Measurements from ENCODE around the gene GSTM3.

GSTM3 gene

DNA sequence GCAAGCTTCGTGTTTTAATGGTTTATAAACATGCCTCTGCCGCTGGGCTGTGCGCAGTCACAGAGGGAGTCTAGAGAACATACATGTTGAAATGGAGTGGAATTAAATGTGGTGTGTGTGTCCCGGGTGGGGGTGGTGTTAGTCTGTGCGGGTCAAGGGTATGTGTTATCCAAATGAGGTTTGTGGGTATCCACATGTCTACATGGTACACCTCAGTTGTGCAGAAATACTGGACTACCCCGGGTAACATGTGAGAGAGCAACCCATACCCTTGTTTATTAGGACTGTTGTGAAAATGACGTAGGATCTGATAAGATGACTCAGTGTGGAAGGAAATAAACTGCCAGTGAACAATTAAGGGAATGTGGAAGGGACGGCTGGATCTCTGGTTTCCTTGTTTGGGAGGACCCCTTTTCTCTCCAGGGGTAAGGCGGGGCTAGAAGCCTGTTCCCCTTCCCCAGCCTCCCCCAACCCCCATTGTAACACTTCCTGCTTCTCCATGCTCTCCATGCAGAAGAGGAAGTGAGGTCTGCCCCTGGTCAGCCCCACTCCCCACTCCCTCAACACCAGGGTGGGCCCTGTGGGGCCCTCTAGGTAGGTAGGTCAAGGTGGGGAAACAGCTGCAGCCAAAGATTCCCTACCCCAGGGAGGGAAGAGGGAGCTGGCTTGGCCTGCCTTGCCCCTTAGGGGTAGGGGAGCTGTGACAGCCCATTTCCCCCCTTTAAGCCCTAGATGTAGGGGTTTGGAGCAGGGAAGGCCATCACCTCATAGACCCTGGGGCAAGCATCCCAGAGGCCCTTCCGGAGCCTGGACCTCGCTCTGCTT is 22.2 kb upstream of the GSTM3 start:
- Histone ChIP-seq H3K36me3 (ENCODE audit: control insufficient read depth, low read length) (no peaks in the 10 kb centered on the region), H3F3A (ENCODE audit: control insufficient read depth, insufficient read depth) (no peaks in the 10 kb centered on the region), H3K9me2 (replicated peaks; ENCODE audit: control insufficient read depth, low read length) (no peaks in the 10 kb centered on the region), H3K4me2 (ENCODE audit: low read length) (no peak overlapping the region), H3K4me1 (ENCODE audit: control insufficient read depth, low read length) (no peaks in the 10 kb centered on the region), H3K9me3 (ENCODE audit: control insufficient read depth, insufficient read depth, low read length) (no peaks in the 10 kb centered on the region), H3K27me3 (ENCODE audit: control insufficient read depth, low read length) (no peaks in the 10 kb centered on the region), H4K20me1 (ENCODE audit: control insufficient read depth, insufficient read depth, low read depth, low read length) (no peaks in the 10 kb centered on the region), H3K27ac (ENCODE audit: low read depth, low read length) (no peak overlapping the region), H3K4me3 (ENCODE audit: low read length) (no peak overlapping the region), H3K79me2 (ENCODE audit: control insufficient read depth, low read length) (no peaks in the 10 kb centered on the region)
- TF ChIP-seq, protein P1, sequence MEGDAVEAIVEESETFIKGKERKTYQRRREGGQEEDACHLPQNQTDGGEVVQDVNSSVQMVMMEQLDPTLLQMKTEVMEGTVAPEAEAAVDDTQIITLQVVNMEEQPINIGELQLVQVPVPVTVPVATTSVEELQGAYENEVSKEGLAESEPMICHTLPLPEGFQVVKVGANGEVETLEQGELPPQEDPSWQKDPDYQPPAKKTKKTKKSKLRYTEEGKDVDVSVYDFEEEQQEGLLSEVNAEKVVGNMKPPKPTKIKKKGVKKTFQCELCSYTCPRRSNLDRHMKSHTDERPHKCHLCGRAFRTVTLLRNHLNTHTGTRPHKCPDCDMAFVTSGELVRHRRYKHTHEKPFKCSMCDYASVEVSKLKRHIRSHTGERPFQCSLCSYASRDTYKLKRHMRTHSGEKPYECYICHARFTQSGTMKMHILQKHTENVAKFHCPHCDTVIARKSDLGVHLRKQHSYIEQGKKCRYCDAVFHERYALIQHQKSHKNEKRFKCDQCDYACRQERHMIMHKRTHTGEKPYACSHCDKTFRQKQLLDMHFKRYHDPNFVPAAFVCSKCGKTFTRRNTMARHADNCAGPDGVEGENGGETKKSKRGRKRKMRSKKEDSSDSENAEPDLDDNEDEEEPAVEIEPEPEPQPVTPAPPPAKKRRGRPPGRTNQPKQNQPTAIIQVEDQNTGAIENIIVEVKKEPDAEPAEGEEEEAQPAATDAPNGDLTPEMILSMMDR (IDR thresholded peaks at IDR 0.05; ENCODE audit: low read depth, low read length, poor library complexity, severe bottlenecking) = no peak
- TF ChIP-seq EZH2phosphoT487 (IDR thresholded peaks at IDR 0.05; ENCODE audit: borderline replicate concordance, low read length) = no peak

DNA sequence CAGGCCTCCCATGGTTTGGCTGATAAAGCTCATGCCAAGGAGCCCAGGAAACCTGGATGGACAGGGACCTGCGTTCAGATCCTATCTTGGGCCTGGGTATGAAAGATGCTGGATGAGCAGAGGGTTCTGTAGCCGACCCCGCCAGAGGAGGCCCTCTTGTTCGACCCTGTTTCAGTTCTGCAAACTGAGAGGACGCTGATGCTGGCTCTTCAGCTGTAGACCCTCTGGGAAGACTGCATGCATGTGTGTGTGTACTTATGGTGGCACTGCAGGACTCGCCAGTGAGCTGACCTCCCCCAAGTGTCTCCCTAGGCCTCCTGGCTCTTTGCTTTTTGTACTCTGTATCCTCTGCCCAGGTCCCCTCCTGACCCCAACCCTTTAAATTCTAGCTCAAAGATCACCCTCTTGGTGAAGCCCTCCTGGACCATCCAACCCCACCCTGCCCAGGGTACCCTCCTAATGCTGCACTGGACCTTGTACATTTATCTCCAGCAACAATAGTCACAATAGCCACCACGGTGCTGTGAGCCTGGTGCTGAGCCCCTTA is 21.3 kb upstream of the GSTM3 start:
- no peaks in the 10 kb centered on the region for H3F3A ChIP-seq (ENCODE audit: control insufficient read depth, insufficient read depth)
- no peak overlapping the region for H3K27ac ChIP-seq (ENCODE audit: low read depth, low read length)

DNA sequence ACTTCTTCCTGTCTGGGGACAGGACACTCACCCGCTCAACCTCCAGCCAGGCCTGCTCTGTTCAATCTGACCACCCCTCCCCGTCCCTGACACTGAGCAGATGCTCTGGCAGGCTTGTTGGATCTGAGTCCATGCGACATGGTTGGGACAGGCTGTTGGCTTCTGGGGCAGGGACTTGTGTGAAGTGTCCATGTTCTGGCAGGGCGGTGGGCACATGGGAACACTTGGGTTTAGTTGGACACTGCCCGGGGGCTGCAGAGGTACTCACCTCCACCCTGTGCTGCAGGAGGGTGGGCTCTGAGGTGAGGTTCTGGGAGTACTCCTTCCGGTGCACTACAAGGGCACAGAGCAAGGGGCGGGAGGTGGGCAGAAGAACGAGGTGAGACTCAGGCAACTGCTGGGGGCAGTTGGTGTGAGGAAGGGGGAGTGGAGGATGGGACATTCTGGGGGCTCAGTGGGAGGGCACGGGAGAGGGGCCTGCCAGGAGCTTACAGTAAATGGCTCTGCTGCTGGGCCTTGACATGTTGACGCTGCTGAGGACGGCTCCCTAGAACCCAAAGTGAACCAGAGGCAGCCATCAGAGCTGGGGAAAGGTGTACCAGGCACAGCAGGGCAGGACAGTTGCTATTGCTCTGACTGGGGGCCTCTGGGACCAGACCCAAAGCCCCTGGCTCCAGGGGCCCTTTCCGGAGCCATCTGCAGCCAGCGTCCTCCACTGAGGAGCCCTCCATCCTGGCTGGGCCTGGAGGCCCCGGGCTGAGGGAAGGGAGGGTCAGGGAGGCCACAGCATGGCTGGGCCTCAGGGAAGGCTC is 20.6 kb upstream of the GSTM3 start:
- Histone ChIP-seq H3F3A (ENCODE audit: control insufficient read depth, insufficient read depth) (no peaks in the 10 kb centered on the region), H3K9me2 (replicated peaks; ENCODE audit: control insufficient read depth, low read length) (no peaks in the 10 kb centered on the region), H4K20me1 (ENCODE audit: control insufficient read depth, insufficient read depth, low read depth, low read length) (no peaks in the 10 kb centered on the region), H3K4me1 (ENCODE audit: control insufficient read depth, low read length) (no peaks in the 10 kb centered on the region), H3K79me2 (ENCODE audit: control insufficient read depth, low read length) (no peaks in the 10 kb centered on the region), H3K27ac (ENCODE audit: low read depth, low read length) (no peak overlapping the region), H3K36me3 (ENCODE audit: control insufficient read depth, low read length) (no peaks in the 10 kb centered on the region), H3K4me3 (ENCODE audit: low read length) (no peak overlapping the region), H3K9me3 (ENCODE audit: control insufficient read depth, insufficient read depth, low read length) (no peaks in the 10 kb centered on the region), H3K27me3 (ENCODE audit: control insufficient read depth, low read length) (no peaks in the 10 kb centered on the region), H3K4me2 (ENCODE audit: low read length) (no peak overlapping the region)
- TF ChIP-seq, protein P1 (IDR thresholded peaks at IDR 0.05; ENCODE audit: low read depth, low read length, poor library complexity, severe bottlenecking) = no peak
- no peak for TF ChIP-seq EZH2phosphoT487 (IDR thresholded peaks at IDR 0.05; ENCODE audit: borderline replicate concordance, low read length)

More for the DNA sequence above, 21.3 kb upstream of the GSTM3 start:
- H3K9me2 ChIP-seq (replicated peaks; ENCODE audit: control insufficient read depth, low read length) = no peaks in the 10 kb centered on the region
- no peaks in the 10 kb centered on the region for H3K9me3 ChIP-seq (ENCODE audit: control insufficient read depth, insufficient read depth, low read length)
- no peaks in the 10 kb centered on the region for H3K4me1 ChIP-seq (ENCODE audit: control insufficient read depth, low read length)
- H3K27me3 ChIP-seq (ENCODE audit: control insufficient read depth, low read length) = no peaks in the 10 kb centered on the region
- no peaks in the 10 kb centered on the region for H4K20me1 ChIP-seq (ENCODE audit: control insufficient read depth, insufficient read depth, low read depth, low read length)
- H3K4me2 ChIP-seq (ENCODE audit: low read length) = no peak overlapping the region
- H3K79me2 ChIP-seq (ENCODE audit: control insufficient read depth, low read length) = no peaks in the 10 kb centered on the region
- TF ChIP-seq, protein P1 (IDR thresholded peaks at IDR 0.05; ENCODE audit: low read depth, low read length, poor library complexity, severe bottlenecking) = no peak
- no peak for TF ChIP-seq EZH2phosphoT487 (IDR thresholded peaks at IDR 0.05; ENCODE audit: borderline replicate concordance, low read length)
- no peaks in the 10 kb centered on the region for H3K36me3 ChIP-seq (ENCODE audit: control insufficient read depth, low read length)
- H3K4me3 ChIP-seq (ENCODE audit: low read length) = no peak overlapping the region

All from DOHH2 (cell line).